PFSK-1 (cell line): ENCODE results near the gene OTOP2.

Experiments used
- FOXP2 ChIP-seq: optimal IDR thresholded peaks from 2 replicates; pipeline ENCODE3; 2011; ENCODE audit warnings: borderline replicate concordance, control low read depth, inconsistent platforms; ENCODE audit not compliant: insufficient read depth; ENCODE audit errors: extremely low read length, extremely low read depth
- POLR2AphosphoS5 ChIP-seq: IDR thresholded peaks from 2 replicates; pipeline ENCODE4 v1.6.1; 2012; ENCODE audit warnings: low read depth, mild to moderate bottlenecking, control low read depth, low read length, moderate library complexity
- REST ChIP-seq, 2 experiments: IDR thresholded peaks; 2 replicates each; pipeline versions ENCODE4 v1.6.1 to v1.8.0; 2011 to 2012; ENCODE audit warnings: low read depth in 2 of 2, low read length in 2 of 2, control low read depth in 1 of 2, inconsistent platforms in 1 of 2, mild to moderate bottlenecking in 1 of 2, moderate library complexity in 1 of 2; ENCODE audit not compliant: insufficient read depth in 1 of 2
- SIN3A ChIP-seq: IDR thresholded peaks from 2 replicates; pipeline ENCODE4 v1.6.1; 2012; ENCODE audit warnings: mild to moderate bottlenecking, low read length, moderate library complexity, borderline replicate concordance; ENCODE audit not compliant: insufficient read depth
- TAF1 ChIP-seq: IDR thresholded peaks from 2 replicates; pipeline ENCODE4 v1.6.1; 2012; ENCODE audit warnings: low read length, control low read depth, borderline replicate concordance; ENCODE audit not compliant: insufficient read depth

- TF ChIP-seq SIN3A (no peak), TAF1 (no peak), REST (IDR thresholded peaks at IDR 0.05; ENCODE audit: insufficient read depth in 1 of 2, low read depth in 2 of 2, low read length in 2 of 2) (no peak), POLR2AphosphoS5 (no peak), FOXP2 (no peak)
These were observed 46.2 kb upstream of the OTOP2 start for GRCh38 chr17:74877592-74878548.
